SH-SY5Y (cell line): ENCODE measurements around the gene MATN1.

ENCODE experiments used
- GATA2 ChIP-seq: IDR thresholded peaks from 2 replicates; pipeline ENCODE4 v1.6.1; 2011; ENCODE audit warnings: mild to moderate bottlenecking, low read depth, low read length
- GATA3 ChIP-seq: IDR thresholded peaks from 2 replicates; pipeline ENCODE4 v1.6.1; 2011; ENCODE audit warnings: low read depth, mild to moderate bottlenecking, low read length, moderate library complexity

- TF ChIP-seq GATA2: no peak
- TF ChIP-seq GATA3: no peak
Measured at GRCh38 chr1:30704271-30704670, 19.1 kb downstream of the MATN1 start.
